ENCODE measurements around the gene MRPS25. TPM values are rescaled to one million over a fixed set of nuclear protein-coding genes. Genes with fewer than 3 reads are reported as not detected.
A peak's percentile ranks its signal among the peaks of the same experiment; 100 is the strongest.

Gene MRPS25
- total and polyA plus RNA-seq, 2 experiments from 2014 or later: 47.9 to 75.0 TPM

- H3K27me3 ChIP-seq (ENCODE audit: insufficient read depth): no peaks in the 10 kb centered on the region
- 0 out of 2 replicates have a peak overlapping the region, but pooled peaks have one; percentile 14 for H2AFZ ChIP-seq
- no peaks in the 10 kb centered on the region for H4K20me1 ChIP-seq (replicated peaks; ENCODE audit: insufficient read depth)
- Mint-ChIP-seq H3K4me3 (no peak overlapping the region), H3K27me3 (ENCODE audit: insufficient read depth, low read depth, poor library complexity) (peaks cover 9% of the 10 kb centered on the region), H3K27ac (no peak overlapping the region), H3K36me3 (ENCODE audit: low read depth) (no peaks in the 10 kb centered on the region), H3K4me1 (peaks cover 32% of the 10 kb centered on the region), H3K9me3 (0 out of 3 replicates have a peak, but pooled peaks cover 2% of the 10 kb centered on the region)
- no peaks in the 10 kb centered on the region for H3K36me3 ChIP-seq (ENCODE audit: insufficient read depth)
- H3K4me2 ChIP-seq: no peak overlapping the region
- DNase-seq (ENCODE audit: low spot score) (no peak), ATAC-seq (no peak)
- TF ChIP-seq REST (IDR thresholded peaks at IDR 0.05; ENCODE audit: unreplicated experiment) (no peak), CTCF (conservative IDR thresholded peaks at IDR 0.05; ENCODE audit: low read depth in 2 of 2) (no peak), POLR2AphosphoS5 (IDR thresholded peaks at IDR 0.05; ENCODE audit: low read depth) (no peak), ZNF462 (CRISPR knock-in tag; IDR thresholded peaks at IDR 0.05) (no peak), JUNB (IDR thresholded peaks at IDR 0.05; ENCODE audit: unreplicated experiment) (no peak), ETS1 (IDR thresholded peaks at IDR 0.05) (no peak), NANOG (IDR thresholded peaks at IDR 0.05; ENCODE audit: borderline replicate concordance) (no peak)
- no peak overlapping the region for H3K27ac ChIP-seq (ENCODE audit: low read depth)
- H3K4me3 ChIP-seq: no peak overlapping the region
- no peaks in the 10 kb centered on the region for H3K79me2 ChIP-seq (replicated peaks; ENCODE audit: insufficient read depth)
- no peaks in the 10 kb centered on the region for H3F3A ChIP-seq (replicated peaks; ENCODE audit: low read depth)
- H3K9me2 ChIP-seq (ENCODE audit: insufficient read depth): no peaks in the 10 kb centered on the region
- H3K4me1 ChIP-seq (ENCODE audit: insufficient read depth): peaks cover 23% of the 10 kb centered on the region
Observed at GRCh38 chr3:15112011-15112410, 46.9 kb upstream of the MRPS25 start.

Data from GM23338 (cell line).